Activated T-cell treated with anti-CD3 and anti-CD28 coated beads, Interleukin-2, amount 50 U/mL, for 4 hours (primary cell): ENCODE data around the gene RGS17. TPM values are rescaled to one million over a fixed set of nuclear protein-coding genes. Genes with fewer than 3 reads are reported as not detected.
A peak's percentile ranks its signal among the peaks of the same experiment; 100 is the strongest.

Experiments
- ATAC-seq, 2 donors: fragments of 200-7000 bp; cut with Tn5 transposase; one replicate each; pipeline ENCODE4 v1.10.0; 2021
- DNase-seq: peaks from one replicate; pipeline ENCODE4 v3.0.0-alpha.2; 2020
- H3K27me3 Mint-ChIP-seq: one replicate; pipeline ENCODE4 v1.8.0; 2021; ENCODE audit warnings: low read depth, mixed read lengths
- H3K36me3 Mint-ChIP-seq: one replicate; pipeline ENCODE4 v1.8.0; 2022; ENCODE audit warnings: mixed read lengths; ENCODE audit not compliant: insufficient read depth
- H3K4me1 Mint-ChIP-seq: one replicate; pipeline ENCODE4 v1.8.0; 2021; ENCODE audit warnings: low read depth, mixed read lengths
- H3K4me3 Mint-ChIP-seq: one replicate; pipeline ENCODE4 v1.8.0; 2021; ENCODE audit warnings: mild to moderate bottlenecking, moderate library complexity, mixed read lengths
- H3K9me3 Mint-ChIP-seq: one replicate; pipeline ENCODE4 v1.8.0; 2021; ENCODE audit warnings: mixed read lengths
- total RNA-seq, 3 donors: library from RNA; stranded (reverse); gene quantifications; one replicate each; pipeline ENCODE4 v1.2.1, GENCODE V29; 2021

RGS17 gene
- total RNA-seq, 3 donors from 2014 or later: not detected

DNA sequence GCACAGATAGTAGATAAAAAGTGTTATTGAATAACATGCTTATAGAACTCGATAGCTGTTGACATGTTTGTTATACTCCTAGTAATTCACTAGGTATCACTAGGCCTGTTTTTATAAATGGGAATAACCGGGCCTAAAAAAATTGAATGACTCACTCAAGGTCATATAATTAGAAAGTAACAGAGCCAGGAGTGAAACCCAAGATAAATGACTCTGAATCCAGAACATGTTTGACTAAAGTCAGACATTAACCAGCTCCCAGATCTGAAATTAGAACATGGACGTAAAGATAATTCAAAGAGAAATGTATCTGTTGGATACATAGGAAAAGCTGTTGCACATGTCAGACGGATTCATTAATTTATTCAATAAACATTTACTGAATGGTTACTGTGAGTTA, 26.9 kb downstream of the RGS17 start:
- DNase-seq (no peak), ATAC-seq (no peak)
- H3K9me3 Mint-ChIP-seq: no peaks in the 10 kb centered on the region
- no peaks in the 10 kb centered on the region for H3K4me1 Mint-ChIP-seq
- no peaks in the 10 kb centered on the region for H3K27me3 Mint-ChIP-seq
- no peaks in the 10 kb centered on the region for H3K36me3 Mint-ChIP-seq
- no peak overlapping the region for H3K4me3 Mint-ChIP-seq

DNA sequence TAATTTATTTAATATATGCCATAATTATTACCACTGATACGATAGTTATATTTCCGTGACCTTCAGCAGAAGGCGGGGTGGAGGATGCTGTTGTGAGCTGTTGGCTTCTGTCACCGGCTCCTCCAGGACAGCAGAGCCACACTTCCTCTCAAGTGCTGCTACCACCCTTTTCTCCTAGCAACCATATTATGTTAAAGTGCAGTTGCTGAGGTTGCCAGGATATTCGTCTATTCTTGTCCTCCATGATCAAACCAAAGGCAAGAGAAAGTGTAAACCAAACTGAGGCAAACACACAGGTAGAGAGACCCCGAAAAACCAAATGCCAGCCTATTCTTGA, 27.8 kb downstream of the RGS17 start:
- Mint-ChIP-seq H3K36me3 (no peaks in the 10 kb centered on the region), H3K4me1 (no peaks in the 10 kb centered on the region), H3K27me3 (peaks cover 2% of the 10 kb centered on the region), H3K9me3 (no peaks in the 10 kb centered on the region), H3K4me3 (no peak overlapping the region)
- ATAC-seq (no peak), DNase-seq (no peak)

DNA sequence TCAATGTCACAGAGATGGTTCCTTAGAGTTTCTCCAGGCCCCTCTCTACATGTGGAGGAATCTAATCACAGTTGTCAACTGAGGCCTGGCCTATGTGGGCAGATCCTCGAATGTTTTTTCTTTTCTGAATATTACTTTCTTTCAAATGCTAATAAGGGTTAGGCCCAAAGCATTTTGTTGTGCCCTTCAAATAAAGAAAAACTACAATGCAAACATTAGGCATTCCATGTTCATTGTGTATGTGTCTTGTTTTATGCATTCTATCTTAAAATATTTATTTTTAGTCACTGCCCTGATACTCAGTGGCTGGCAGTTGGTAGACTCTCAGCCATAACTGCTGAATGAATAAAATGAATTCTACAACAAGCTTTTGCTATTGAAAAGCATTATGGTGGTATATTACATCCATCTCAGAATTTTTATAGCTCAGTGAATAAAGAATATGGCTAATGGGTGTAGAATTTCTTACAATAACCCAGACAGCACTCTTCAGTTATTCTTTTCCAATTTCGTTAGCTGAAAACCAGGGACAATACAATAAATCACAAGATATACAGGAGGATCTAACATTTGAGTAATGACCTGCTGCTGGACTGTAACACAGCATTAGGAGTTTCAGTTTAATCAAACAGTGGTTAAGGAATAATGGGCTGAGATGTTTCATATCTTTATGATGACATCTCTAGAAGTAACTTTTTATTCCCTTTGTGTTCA, 28.3 kb downstream of the RGS17 start:
- DNase-seq: no peak
- Mint-ChIP-seq H3K4me1 (no peaks in the 10 kb centered on the region), H3K27me3 (peaks cover 2% of the 10 kb centered on the region), H3K4me3 (no peak overlapping the region), H3K9me3 (no peaks in the 10 kb centered on the region), H3K36me3 (no peaks in the 10 kb centered on the region)
- no peak for ATAC-seq

- Mint-ChIP-seq H3K36me3 (no peaks in the 10 kb centered on the region), H3K4me1 (no peaks in the 10 kb centered on the region), H3K27me3 (peaks cover 2% of the 10 kb centered on the region), H3K4me3 (no peak overlapping the region), H3K9me3 (no peaks in the 10 kb centered on the region)
- ATAC-seq (no peak), DNase-seq (no peak)
Measured at GRCh38 chr6:153101461-153101860, 29.6 kb downstream of the RGS17 start.

DNA sequence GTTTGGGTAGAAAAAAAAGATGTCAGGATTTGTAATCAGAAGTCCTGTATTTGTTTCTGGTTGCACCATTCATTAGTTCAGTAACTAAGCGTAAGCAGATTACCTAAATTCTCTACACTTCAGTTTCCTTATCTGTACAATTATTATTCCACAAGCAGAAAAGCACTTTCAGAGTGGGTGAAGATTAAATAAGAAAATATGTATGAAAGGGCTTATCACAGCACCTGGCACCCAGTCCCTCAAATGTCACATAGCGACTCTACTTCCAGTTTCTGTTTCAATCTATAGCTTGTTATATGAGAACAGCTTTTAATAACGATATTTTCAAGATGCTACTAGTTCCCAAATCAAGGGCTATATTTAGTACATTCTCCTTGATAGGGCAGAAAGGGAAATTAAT, 31.4 kb downstream of the RGS17 start:
- H3K4me1 Mint-ChIP-seq: no peaks in the 10 kb centered on the region
- DNase-seq: no peak
- no peak overlapping the region for H3K4me3 Mint-ChIP-seq
- peaks cover 2% of the 10 kb centered on the region for H3K27me3 Mint-ChIP-seq
- ATAC-seq: no peak
- H3K9me3 Mint-ChIP-seq: no peaks in the 10 kb centered on the region
- H3K36me3 Mint-ChIP-seq: no peaks in the 10 kb centered on the region

DNA sequence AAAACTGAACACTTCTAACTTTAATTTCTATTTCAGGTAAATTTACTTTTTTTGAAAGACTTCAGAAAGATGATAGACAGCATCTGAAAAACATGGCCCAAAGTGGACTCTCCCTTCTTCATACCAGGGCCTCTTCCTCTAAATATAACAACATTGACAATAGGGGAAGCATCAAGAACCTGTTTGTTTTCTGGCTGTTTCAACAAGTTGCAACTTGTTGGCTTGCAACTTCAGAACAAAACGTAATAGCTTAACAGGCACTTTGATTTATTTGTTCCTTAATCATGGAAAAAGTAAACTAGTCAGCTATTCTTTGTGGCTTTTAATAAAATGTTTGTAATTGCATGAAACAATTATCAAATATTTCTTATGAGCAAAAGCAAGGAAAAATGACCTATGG, 34.3 kb downstream of the RGS17 start:
- DNase-seq (no peak), ATAC-seq (no peak)
- H3K9me3 Mint-ChIP-seq: no peaks in the 10 kb centered on the region
- H3K36me3 Mint-ChIP-seq: no peaks in the 10 kb centered on the region
- H3K27me3 Mint-ChIP-seq: peaks cover 2% of the 10 kb centered on the region
- no peak overlapping the region for H3K4me3 Mint-ChIP-seq
- H3K4me1 Mint-ChIP-seq: no peaks in the 10 kb centered on the region

DNA sequence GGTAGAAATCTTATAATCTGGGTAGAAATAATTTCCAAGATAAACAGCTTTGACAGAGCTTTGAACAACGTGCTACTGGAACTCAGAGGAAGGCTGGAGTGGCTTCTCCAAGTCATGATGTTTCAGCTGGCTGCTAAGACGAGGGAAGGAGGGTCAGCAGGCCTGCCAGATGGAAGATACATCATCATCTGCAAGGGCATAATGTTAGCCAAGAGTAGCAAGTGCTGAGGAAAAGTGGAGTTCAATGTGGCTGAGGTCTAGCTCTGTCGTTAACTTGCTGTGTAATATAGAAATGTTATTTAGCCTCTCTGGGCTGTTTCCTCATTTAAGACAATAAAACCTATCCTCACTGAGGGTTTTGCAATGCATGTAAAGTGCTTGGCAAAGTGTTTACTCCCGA, 35.1 kb downstream of the RGS17 start:
- H3K36me3 Mint-ChIP-seq: no peaks in the 10 kb centered on the region
- DNase-seq: no peak
- H3K9me3 Mint-ChIP-seq: no peaks in the 10 kb centered on the region
- no peaks in the 10 kb centered on the region for H3K4me1 Mint-ChIP-seq
- H3K27me3 Mint-ChIP-seq: peaks cover 2% of the 10 kb centered on the region
- H3K4me3 Mint-ChIP-seq: no peak overlapping the region
- ATAC-seq: no peak

- no peaks in the 10 kb centered on the region for H3K4me1 Mint-ChIP-seq
- H3K27me3 Mint-ChIP-seq: peaks cover 2% of the 10 kb centered on the region
- DNase-seq: no peak
- no peaks in the 10 kb centered on the region for H3K9me3 Mint-ChIP-seq
- ATAC-seq: peak; percentile 48 to 58
- no peak overlapping the region for H3K4me3 Mint-ChIP-seq
- no peaks in the 10 kb centered on the region for H3K36me3 Mint-ChIP-seq
Measured at GRCh38 chr6:153092082-153093013, 38.7 kb downstream of the RGS17 start.

- Mint-ChIP-seq H3K27me3 (peaks cover 4% of the 10 kb centered on the region), H3K4me1 (no peaks in the 10 kb centered on the region), H3K9me3 (no peaks in the 10 kb centered on the region), H3K4me3 (no peak overlapping the region), H3K36me3 (no peaks in the 10 kb centered on the region)
- no peak for DNase-seq
- no peak for ATAC-seq
Measured at GRCh38 chr6:153090241-153090930, 40.7 kb downstream of the RGS17 start.

GRCh38 chr6:153088796-153089195, 42.3 kb downstream of the RGS17 start:
- no peak for DNase-seq
- Mint-ChIP-seq H3K4me1 (no peaks in the 10 kb centered on the region), H3K4me3 (no peak overlapping the region), H3K27me3 (peaks cover 7% of the 10 kb centered on the region), H3K9me3 (no peaks in the 10 kb centered on the region), H3K36me3 (no peaks in the 10 kb centered on the region)
- no peak for ATAC-seq

DNA sequence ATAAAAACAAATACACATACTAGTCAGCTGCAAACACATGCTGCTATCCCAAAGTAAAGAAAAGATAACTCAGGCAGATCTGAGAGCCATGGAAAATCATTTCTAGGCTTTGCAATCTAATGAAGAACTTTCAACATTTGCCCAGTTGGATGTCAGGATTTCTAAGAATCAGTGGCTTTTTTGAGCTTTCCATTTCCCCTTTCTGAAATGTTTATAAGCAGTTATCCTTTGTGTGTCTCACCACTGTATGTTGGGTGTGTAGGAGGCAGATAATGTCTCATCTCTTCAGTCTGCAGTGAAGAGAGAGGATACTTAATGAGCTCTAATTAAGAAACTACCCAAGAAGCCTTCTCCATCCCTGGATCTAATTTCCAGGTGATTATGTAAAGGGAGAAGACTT, 43.6 kb downstream of the RGS17 start:
- H3K4me3 Mint-ChIP-seq: no peak overlapping the region
- no peaks in the 10 kb centered on the region for H3K36me3 Mint-ChIP-seq
- H3K4me1 Mint-ChIP-seq: no peaks in the 10 kb centered on the region
- ATAC-seq (no peak), DNase-seq (no peak)
- no peaks in the 10 kb centered on the region for H3K9me3 Mint-ChIP-seq
- peaks cover 17% of the 10 kb centered on the region for H3K27me3 Mint-ChIP-seq

- no peak for ATAC-seq
- Mint-ChIP-seq H3K9me3 (no peaks in the 10 kb centered on the region), H3K27me3 (peaks cover 18% of the 10 kb centered on the region)
Measured at GRCh38 chr6:153086225-153086990, 44.7 kb downstream of the RGS17 start.

DNA sequence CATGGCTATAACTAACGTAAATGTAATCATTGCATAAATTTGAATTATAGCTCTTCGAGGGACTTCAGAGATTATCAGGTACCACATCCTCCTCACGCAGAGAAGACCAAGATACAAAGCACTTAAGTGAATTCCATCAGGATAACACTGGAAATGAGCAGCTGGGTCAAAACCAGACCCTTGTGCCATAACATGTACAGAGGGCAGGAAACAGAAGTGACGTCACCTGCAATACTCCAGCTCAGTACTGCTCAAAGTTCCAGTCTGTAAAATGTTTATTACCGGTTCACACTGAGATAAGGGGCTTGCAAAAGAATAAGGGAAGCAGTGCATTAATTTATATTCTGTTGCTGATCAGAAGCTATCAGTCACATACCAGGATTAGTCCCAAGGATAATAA, 45.8 kb downstream of the RGS17 start:
- Mint-ChIP-seq H3K4me1 (no peaks in the 10 kb centered on the region), H3K4me3 (no peak overlapping the region), H3K36me3 (no peaks in the 10 kb centered on the region), H3K27me3 (peaks cover 18% of the 10 kb centered on the region), H3K9me3 (no peaks in the 10 kb centered on the region)
- DNase-seq (no peak), ATAC-seq (no peak)

More at GRCh38 chr6:153086225-153086990, 44.7 kb downstream of the RGS17 start:
- DNase-seq: no peak
- H3K36me3 Mint-ChIP-seq: no peaks in the 10 kb centered on the region
- H3K4me3 Mint-ChIP-seq: no peak overlapping the region
- no peaks in the 10 kb centered on the region for H3K4me1 Mint-ChIP-seq

- Mint-ChIP-seq H3K9me3 (no peaks in the 10 kb centered on the region), H3K27me3 (peaks cover 16% of the 10 kb centered on the region), H3K36me3 (no peaks in the 10 kb centered on the region), H3K4me1 (no peaks in the 10 kb centered on the region), H3K4me3 (no peak overlapping the region)
- DNase-seq: no peak
- no peak for ATAC-seq
Measured at GRCh38 chr6:153084393-153084792, 46.7 kb downstream of the RGS17 start.
